ENCODE results near the gene TNFAIP8. TPM values are rescaled to one million over a fixed set of nuclear protein-coding genes. Genes with fewer than 3 reads are reported as not detected.

TNFAIP8 gene
- total RNA-seq, 1 experiment from 2014 or later, result 16.4 TPM

GRCh38 chr5:119404033-119404432 is 48.2 kb downstream of the TNFAIP8 start:
- Histone ChIP-seq H4K20me1 (ENCODE audit: insufficient read depth) (no peaks in the 10 kb centered on the region), H3K27ac (no peak overlapping the region), H2AFZ (no peak overlapping the region), H3K36me3 (ENCODE audit: low read depth) (no peaks in the 10 kb centered on the region), H3K9me3 (ENCODE audit: insufficient read depth, low read depth) (no peaks in the 10 kb centered on the region), H3K4me2 (no peak overlapping the region), H3K79me2 (ENCODE audit: low read depth) (no peaks in the 10 kb centered on the region), H3K9me2 (ENCODE audit: insufficient read depth) (no peaks in the 10 kb centered on the region), H3K4me3 (no peak overlapping the region), H3F3A (ENCODE audit: insufficient read depth, low read depth) (no peaks in the 10 kb centered on the region), H3K27me3 (ENCODE audit: insufficient read depth, low read depth) (no peaks in the 10 kb centered on the region), H3K4me1 (replicated peaks; ENCODE audit: insufficient read depth) (no peaks in the 10 kb centered on the region)
- DNase-seq, result no peak
- ChIA-PET CTCF (no interaction called here), POLR2A (ENCODE audit: unreplicated experiment) (no interaction called here)
- no TSS peak for BruUV-seq (replicated peaks)
- TF ChIP-seq CTCF (conservative IDR thresholded peaks at IDR 0.05) (no peak), EZH2 (IDR thresholded peaks at IDR 0.05; ENCODE audit: low read depth) (no peak)
- intact Hi-C loops (cut with micrococcal nuclease; ENCODE audit: unreplicated experiment), result no loop called here

DNA sequence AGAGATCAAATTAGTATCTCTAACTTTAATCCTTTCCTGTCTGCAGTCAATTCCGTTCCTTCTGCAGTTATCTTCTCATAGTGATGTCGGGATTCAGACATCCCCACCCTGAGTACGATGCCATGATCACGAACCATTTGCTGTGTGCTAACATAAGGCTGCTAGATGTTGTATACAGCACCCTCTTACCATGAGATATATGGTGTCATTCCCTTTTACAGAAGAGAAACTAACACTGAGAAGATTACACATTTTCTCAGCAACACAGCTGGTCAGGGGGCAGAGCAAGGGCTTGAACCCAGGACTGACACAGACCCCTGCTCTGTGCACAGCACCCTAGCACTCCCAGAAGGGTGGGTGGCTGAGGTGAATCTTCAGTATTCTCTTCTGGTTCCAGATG is 49.6 kb downstream of the TNFAIP8 start:
- TF ChIP-seq CTCF (conservative IDR thresholded peaks at IDR 0.05), result no peak
- no peak for TF ChIP-seq EZH2 (IDR thresholded peaks at IDR 0.05; ENCODE audit: low read depth)
- Histone ChIP-seq H3F3A (ENCODE audit: insufficient read depth, low read depth) (no peaks in the 10 kb centered on the region), H3K9me3 (ENCODE audit: insufficient read depth, low read depth) (no peaks in the 10 kb centered on the region), H3K4me2 (no peak overlapping the region), H3K27ac (no peak overlapping the region), H3K4me1 (replicated peaks; ENCODE audit: insufficient read depth) (no peaks in the 10 kb centered on the region), H3K4me3 (no peak overlapping the region), H3K36me3 (ENCODE audit: low read depth) (no peaks in the 10 kb centered on the region), H2AFZ (no peak overlapping the region), H3K9me2 (ENCODE audit: insufficient read depth) (no peaks in the 10 kb centered on the region), H3K79me2 (ENCODE audit: low read depth) (no peaks in the 10 kb centered on the region), H4K20me1 (ENCODE audit: insufficient read depth) (no peaks in the 10 kb centered on the region), H3K27me3 (ENCODE audit: insufficient read depth, low read depth) (no peaks in the 10 kb centered on the region)
- DNase-seq, result no peak
- intact Hi-C loops (cut with micrococcal nuclease; ENCODE audit: unreplicated experiment), result no loop called here
- BruUV-seq (replicated peaks), result no TSS peak
- CTCF ChIA-PET, result no interaction called here
- POLR2A ChIA-PET (ENCODE audit: unreplicated experiment), result no interaction called here

GRCh38 chr5:119406551-119407110 is 50.8 kb downstream of the TNFAIP8 start:
- Histone ChIP-seq H3K36me3 (ENCODE audit: low read depth) (no peaks in the 10 kb centered on the region), H4K20me1 (ENCODE audit: insufficient read depth) (no peaks in the 10 kb centered on the region), H2AFZ (no peak overlapping the region), H3F3A (ENCODE audit: insufficient read depth, low read depth) (no peaks in the 10 kb centered on the region), H3K4me3 (no peak overlapping the region), H3K4me1 (replicated peaks; ENCODE audit: insufficient read depth) (0 out of 2 replicates have a peak, but pooled peaks cover 9% of the 10 kb centered on the region), H3K79me2 (ENCODE audit: low read depth) (no peaks in the 10 kb centered on the region), H3K27ac (no peak overlapping the region), H3K9me3 (ENCODE audit: insufficient read depth, low read depth) (no peaks in the 10 kb centered on the region), H3K4me2 (no peak overlapping the region), H3K9me2 (ENCODE audit: insufficient read depth) (no peaks in the 10 kb centered on the region), H3K27me3 (ENCODE audit: insufficient read depth, low read depth) (no peaks in the 10 kb centered on the region)
- TF ChIP-seq CTCF (conservative IDR thresholded peaks at IDR 0.05) (no peak), EZH2 (IDR thresholded peaks at IDR 0.05; ENCODE audit: low read depth) (no peak)
- ChIA-PET POLR2A (ENCODE audit: unreplicated experiment) (no interaction called here), CTCF (no interaction called here)
- intact Hi-C loops (cut with micrococcal nuclease; ENCODE audit: unreplicated experiment), result no loop called here
- BruUV-seq (replicated peaks), result no TSS peak
- no peak for DNase-seq
